K562 (cell line): ENCODE measurements around the gene SMIM13. TPM values are rescaled to one million over a fixed set of nuclear protein-coding genes. Genes with fewer than 3 reads are reported as not detected.

Experiments
- ATAC-seq: fragments of 200-7000 bp; cut with Tn5 transposase; 3 replicates; pipeline ENCODE4 v1.9.1; 2020; ENCODE audit warnings: moderate library complexity
- BruUV-seq: library from RNA; stranded (reverse); fragments of 400-500 nt; replicated peaks from 2 replicates; lab custom pipeline; 2021; lab: Mats Ljungman, UMichigan
- CTCF ChIA-PET: fragments of 300-600 bp; formaldehyde crosslinking; extraction: SDS; loops from one replicate; lab custom pipeline; 2021; ENCODE audit warnings: low intra/inter-chr PET ratio; lab: Yijun Ruan, JAX
- POLR2A ChIA-PET: fragments of 300-600, 350-650 bp; sonication (Branson Sonifier 250); formaldehyde crosslinking; extraction: SDS; loops from one replicate; lab custom pipeline; 2021; ENCODE audit warnings: antibody characterized with exemption, inconsistent platforms; lab: Yijun Ruan, JAX
- DNase-seq, 4 experiments: peaks; one replicate each; pipeline versions ENCODE4 v3.0.0 to v3.0.0-alpha.2; 2011 to 2018; ENCODE audit warnings: low spot score in 3 of 4, mixed read lengths in 3 of 4; ENCODE audit errors: extremely low read depth in 1 of 4
- FAIRE-seq: peaks from 2 replicates; lab custom pipeline; 2011; peaks lifted over from hg19 to GRCh38; lab: Jason Lieb, UNC
- H2AFZ ChIP-seq: 2 replicates; pipeline ENCODE4 v1.6.0; 2011; ENCODE audit warnings: low read depth, low read length, control low read depth, inconsistent platforms
- H3K27ac ChIP-seq: fragments of 200-600 bp; 3 replicates; pipeline ENCODE4 v1.8.0; 2011; ENCODE audit warnings: low read depth, mild to moderate bottlenecking, control low read depth, inconsistent platforms, low read length, moderate library complexity, mixed read lengths; ENCODE audit errors: extremely low read depth
- H3K27me3 ChIP-seq, 2 experiments: fragments of 300-600 bp in 1 of 2; 2 replicates in 1 of 2; 3 replicates in 1 of 2; pipeline versions ENCODE4 v1.6.0 to v1.8.0; 2011; ENCODE audit warnings: inconsistent platforms in 2 of 2, low read length in 2 of 2, mild to moderate bottlenecking in 1 of 2, mixed read lengths in 1 of 2, moderate library complexity in 1 of 2; ENCODE audit not compliant: control insufficient read depth in 2 of 2, insufficient read depth in 2 of 2
- H3K36me3 ChIP-seq: fragments of 300-600 bp; 3 replicates; pipeline ENCODE4 v1.8.0; 2011; ENCODE audit warnings: mild to moderate bottlenecking, low read length, inconsistent platforms; ENCODE audit not compliant: control insufficient read depth, insufficient read depth
- H3K4me1 ChIP-seq, 2 experiments: fragments of 200-600 bp in 1 of 2; replicated peaks in 1 of 2; 2 replicates in 1 of 2; 3 replicates in 1 of 2; pipeline versions ENCODE4 v1.5.1 to v1.8.0; 2011; ENCODE audit warnings: inconsistent platforms in 2 of 2, low read length in 2 of 2, mild to moderate bottlenecking in 1 of 2, mixed read lengths in 1 of 2, moderate library complexity in 1 of 2; ENCODE audit not compliant: control insufficient read depth in 2 of 2, insufficient read depth in 2 of 2
- H3K4me2 ChIP-seq: 2 replicates; pipeline ENCODE4 v1.6.1; 2011; ENCODE audit warnings: low read length, control low read depth, inconsistent platforms, mixed read lengths; ENCODE audit not compliant: insufficient read depth
- H3K4me3 ChIP-seq: fragments of 200-600 bp; sonication (generic), shearing (Covaris generic); 2 replicates; pipeline ENCODE4 v1.5.1; 2016; ENCODE audit warnings: control low read depth, inconsistent platforms
- H3K79me2 ChIP-seq: fragments of 200-600 bp; 3 replicates; pipeline ENCODE4 v1.8.0; 2011; ENCODE audit warnings: low read length, inconsistent platforms; ENCODE audit not compliant: control insufficient read depth, insufficient read depth
- H3K9ac ChIP-seq, 2 experiments: 2 replicates each; pipeline versions ENCODE4 v1.6.0 to v1.6.1; 2011; ENCODE audit warnings: low read depth in 2 of 2, low read length in 2 of 2, control low read depth in 1 of 2, inconsistent platforms in 1 of 2, mild to moderate bottlenecking in 1 of 2, mixed read lengths in 1 of 2; ENCODE audit not compliant: insufficient read depth in 1 of 2
- H3K9me1 ChIP-seq: one replicate; pipeline ENCODE4 v1.6.0; 2011; ENCODE audit warnings: inconsistent platforms, mild to moderate bottlenecking, low read length, moderate library complexity; ENCODE audit not compliant: control insufficient read depth, insufficient read depth
- H3K9me3 ChIP-seq: replicated peaks from 2 replicates; pipeline ENCODE4 v1.5.1; 2011; ENCODE audit warnings: low read depth, low read length, inconsistent platforms; ENCODE audit not compliant: control insufficient read depth, insufficient read depth
- H4K20me1 ChIP-seq: replicated peaks from 2 replicates; pipeline ENCODE4 v1.6.1; 2011; ENCODE audit warnings: low read length, inconsistent platforms, mixed read lengths; ENCODE audit not compliant: control insufficient read depth, insufficient read depth
- CBFB ChIP-seq: sonication (generic); formaldehyde crosslinking; IDR thresholded peaks from 2 replicates; pipeline ENCODE4 v1.4.0; 2020; ENCODE audit warnings: mild to moderate bottlenecking, missing genetic modification reagents
- GTF2A2 ChIP-seq: IDR thresholded peaks from 2 replicates; pipeline ENCODE4 v1.6.1; 2016; ENCODE audit warnings: mild to moderate bottlenecking, missing genetic modification characterization, missing compliant biosample characterization
- MEIS2 ChIP-seq: fragments of 450-650 bp; IDR thresholded peaks from 2 replicates; pipeline ENCODE4 v1.6.1; 2014; ENCODE audit warnings: mild to moderate bottlenecking; ENCODE audit not compliant: partially characterized antibody
- SMAD3 ChIP-seq: fragments of 450-650 bp; formaldehyde crosslinking; conservative IDR thresholded peaks from 2 replicates; pipeline ENCODE4 v1.4.0; 2020; ENCODE audit warnings: mild to moderate bottlenecking
- WHSC1 ChIP-seq: IDR thresholded peaks from one replicate; pipeline ENCODE4 v1.6.1; 2012; ENCODE audit warnings: low read length, control low read depth, inconsistent platforms
- ZNF668 ChIP-seq: fragments of 250-450 bp; sonication (Bioruptor Pico); IDR thresholded peaks from 2 replicates; pipeline ENCODE4 v1.8.0; 2022; ENCODE audit warnings: mild to moderate bottlenecking, inconsistent platforms
- ZSCAN32 ChIP-seq: fragments of 450-650 bp; formaldehyde crosslinking; IDR thresholded peaks from 2 replicates; pipeline ENCODE4 v1.4.0; 2020; ENCODE audit warnings: mild to moderate bottlenecking, moderate library complexity
- WGBS: fragments of 100-300 bp; shearing (Covaris generic); methylation state at CpG from one replicate; pipeline ENCODE4 v1.1.6; 2016; ENCODE audit warnings: low coverage, mixed read lengths; ENCODE audit not compliant: insufficient coverage; ENCODE audit errors: missing lambda C conversion rate; 5-methylcytosine and 5-hydroxymethylcytosine counted together
- in situ Hi-C: fragments of 300-500 bp; cut with MboI; formaldehyde crosslinking; loops from 4 replicates; pipeline ENCODE4 v1.15.0; 2018; ENCODE audit warnings: inconsistent platforms, mixed read lengths
- intact Hi-C: fragments of 100-400 bp; cut with micrococcal nuclease; formaldehyde crosslinking; loops from 2 replicates; pipeline ENCODE4 v1.14.2; 2022
- polyA plus RNA-seq, 8 experiments: library from polyadenylated mRNA; depleted of rRNA in 4 of 8; stranded (reverse) in 5 of 8; unstranded in 3 of 8; fragments of >200 nt; fragmentation: Nextera tagmentation in 2 of 8; fragmentation: Illumina TruSeq in 1 of 8; extraction: Ambion mirVana in 2 of 8; extraction: Trizol in 1 of 8; gene quantifications; 2 replicates each; pipeline versions ENCODE4 v1.2.1 to v1.2.3, GENCODE V29; 2011 to 2014; ENCODE audit warnings: inconsistent platforms in 1 of 8, missing spikeins in 1 of 8
- total RNA-seq, 7 experiments: library from RNA; depleted of rRNA in 6 of 7; stranded (reverse); fragments of >200 nt in 6 of 7; fragmentation: Illumina TruSeq in 2 of 7; extraction: Trizol in 2 of 7; gene quantifications; 2 replicates each; pipeline versions ENCODE4 v1.2.1 to v1.2.3, GENCODE V29; 2011 to 2021; ENCODE audit warnings: low replicate concordance in 1 of 7
- TF ChIP-seq, protein P1 (sequence below): fragments of 250-450 bp; sonication (Bioruptor Pico); IDR thresholded peaks from 2 replicates; pipeline ENCODE4 v1.8.0; 2022; ENCODE audit warnings: moderate library complexity, mild to moderate bottlenecking, inconsistent platforms

Gene SMIM13
- total and polyA plus RNA-seq, 9 of the 15 experiments (the other 6 are each of a cell fraction or from before 2014, with no cell fraction given): 5.5 to 24.8 (median 11.7) TPM

DNA sequence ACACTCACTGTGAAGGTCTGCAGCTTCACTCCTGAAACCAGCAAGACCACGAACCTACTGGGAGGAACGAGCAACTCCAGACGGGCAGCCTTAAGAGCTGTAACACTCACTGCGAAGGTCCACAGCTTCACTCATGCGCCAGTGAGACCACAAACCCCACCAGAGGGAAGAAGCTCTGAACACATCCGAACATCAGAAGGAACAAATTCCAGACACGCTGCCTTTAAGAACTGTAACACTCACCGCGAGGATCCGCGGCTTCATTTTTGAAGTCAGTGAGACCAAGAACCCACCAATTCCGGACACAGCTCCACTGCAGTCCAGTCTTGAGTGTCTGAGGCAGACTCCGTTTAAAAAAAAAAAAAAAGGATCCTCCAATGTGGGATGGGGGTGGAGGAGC, 78.3 kb downstream of the SMIM13 start:
- 30% methylated on average over 13 of the region's 13 CpGs for WGBS
- Histone ChIP-seq H3K36me3 (no peaks in the 10 kb centered on the region), H3K9me1 (peaks cover 5% of the 10 kb centered on the region), H3K27ac (no peak overlapping the region)
- ATAC-seq (no peak), FAIRE-seq (no peak)
- CTCF ChIA-PET: interaction anchor here (0.6 to 2.6 kb wide), 4 partner anchors 28 to 1394 kb away, joined by 4 to 25 read pairs (median 4); no protein-coding TSS in a partner anchor
- intact Hi-C loops: loop anchor here (1.0 kb wide), 2 partner anchors 324 to 403 kb away; no protein-coding TSS in a partner anchor
- TF ChIP-seq, protein P1, sequence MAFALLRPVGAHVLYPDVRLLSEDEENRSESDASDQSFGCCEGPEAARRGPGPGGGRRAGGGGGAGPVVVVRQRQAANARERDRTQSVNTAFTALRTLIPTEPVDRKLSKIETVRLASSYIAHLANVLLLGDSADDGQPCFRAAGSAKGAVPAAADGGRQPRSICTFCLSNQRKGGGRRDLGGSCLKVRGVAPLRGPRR (CRISPR knock-in tag): no peak
- TF ChIP-seq GTF2A2 (tag) (0 out of 2 replicates have a peak, but pooled peaks have one; percentile 20), ZNF668 (no peak), WHSC1 (no peak), CBFB (CRISPR knock-in tag) (no peak), MEIS2 (no peak), ZSCAN32 (no peak), SMAD3 (CRISPR knock-in tag) (no peak)
- TF ChIP-seq, all 486 proteins: peak for 1
- DNase-seq: no peak
- BruUV-seq: no TSS peak
- Histone ChIP-seq H3K27me3 (peaks cover 13 to 26% of the 10 kb centered on the region in 2 experiments; a peak in 4 of 5 replicates), H3K9me3 (no peaks in the 10 kb centered on the region), H3K4me1 (peaks cover 0 to 4% of the 10 kb centered on the region in 2 experiments; a peak in 2 of 5 replicates), H2AFZ (no peak overlapping the region), H3K9ac (no peak overlapping the region), H3K4me3 (no peak overlapping the region), H4K20me1 (no peaks in the 10 kb centered on the region), H3K79me2 (no peaks in the 10 kb centered on the region), H3K4me2 (no peak overlapping the region)
- POLR2A ChIA-PET: interaction anchor here (1.6 kb wide), 1 partner anchor 17 kb away, joined by 4 read pairs; no protein-coding TSS in a partner anchor
- in situ Hi-C loops: loop anchor here (5.0 kb wide), 1 partner anchor 325 kb away; no protein-coding TSS in a partner anchor
